HUDEP-2 (cell line): Measurements from ENCODE around the gene BARHL1.

ENCODE experiments used
- DNase-seq, 76 experiments: peaks; one replicate each; lab custom pipeline; 2025; ENCODE audit not compliant: unreplicated experiment in 76 of 76; lab: John Stamatoyannopoulos, UW

The BARHL1 gene

DNA sequence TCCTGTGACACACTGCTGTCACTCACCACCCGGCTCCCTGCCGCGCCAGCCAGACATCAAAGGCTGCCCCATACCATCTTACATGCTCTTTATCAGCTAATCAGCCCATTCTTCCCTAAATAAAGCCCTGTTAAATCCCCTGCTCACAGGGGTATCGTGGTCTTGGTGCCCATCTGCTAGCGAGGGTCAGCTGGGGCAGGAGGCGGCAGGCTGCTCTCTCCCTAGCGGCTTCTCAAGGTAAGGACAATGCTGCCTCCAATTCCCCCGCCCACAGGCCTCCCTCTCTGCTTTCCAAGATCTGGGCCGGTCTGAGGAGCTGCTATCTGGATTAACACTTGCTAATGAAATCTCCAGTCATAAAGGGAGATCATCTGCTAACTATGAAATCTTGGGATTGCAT is 26.8 kb downstream of the BARHL1 start:
- no peak for DNase-seq

DNA sequence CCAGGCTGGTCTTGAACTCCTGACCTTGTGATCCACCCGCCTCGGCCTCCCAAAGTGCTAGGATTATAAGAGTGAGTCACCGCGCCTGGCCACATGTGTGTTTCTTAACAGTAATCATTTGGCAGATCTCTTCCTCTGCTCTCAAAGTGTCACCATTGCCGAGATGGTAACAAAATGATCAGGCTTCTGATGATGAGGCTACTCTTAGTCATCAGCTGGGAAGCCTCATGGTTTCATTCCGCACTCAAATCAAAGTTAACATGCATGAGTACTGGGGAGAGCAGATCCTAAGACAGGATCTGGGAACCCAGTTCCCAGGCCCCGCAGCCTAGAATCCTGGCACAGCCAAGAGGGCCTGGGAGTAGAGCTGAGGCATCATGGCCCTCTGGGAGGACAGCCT is 27.4 kb downstream of the BARHL1 start:
- no peak for DNase-seq

DNA sequence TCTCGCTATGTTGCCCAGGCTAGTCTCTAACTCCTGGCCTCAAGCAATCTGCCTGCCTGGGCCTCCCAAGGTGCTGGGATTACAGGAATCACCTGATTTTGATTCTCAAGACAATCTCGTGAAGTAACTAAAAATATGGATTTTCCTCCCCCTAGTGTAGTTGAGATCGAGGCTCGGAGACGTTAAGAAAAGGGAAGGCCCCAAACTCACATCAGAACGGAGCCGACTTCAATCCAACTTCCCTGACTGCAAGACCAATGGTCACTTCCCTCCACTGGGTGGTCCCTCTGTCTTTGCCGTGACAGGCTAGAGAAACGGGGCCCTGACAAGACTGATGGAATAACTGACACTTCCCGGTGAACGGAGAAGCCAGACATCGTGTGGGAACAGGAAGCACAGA is 28.3 kb downstream of the BARHL1 start:
- DNase-seq: no peak

DNA sequence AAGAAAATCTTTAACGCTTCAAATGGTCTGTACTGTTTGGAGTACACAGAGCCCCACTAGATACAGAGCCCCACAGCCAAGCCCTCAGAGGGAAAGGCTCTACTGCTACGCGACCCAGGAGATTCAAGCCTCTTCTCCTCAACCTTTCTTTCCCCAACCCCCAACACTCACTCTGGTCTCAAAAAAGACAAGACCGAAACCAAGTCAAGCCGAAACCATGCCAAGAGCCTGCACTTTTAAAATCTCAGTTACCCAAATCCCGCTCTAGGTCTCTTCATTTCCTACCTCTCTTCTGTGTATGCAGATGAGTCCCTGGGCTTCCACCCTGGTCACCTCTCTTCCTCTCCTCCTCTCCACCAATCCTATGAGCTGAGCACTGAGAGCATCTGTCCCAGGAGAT is 31.9 kb downstream of the BARHL1 start:
- DNase-seq: no peak

DNA sequence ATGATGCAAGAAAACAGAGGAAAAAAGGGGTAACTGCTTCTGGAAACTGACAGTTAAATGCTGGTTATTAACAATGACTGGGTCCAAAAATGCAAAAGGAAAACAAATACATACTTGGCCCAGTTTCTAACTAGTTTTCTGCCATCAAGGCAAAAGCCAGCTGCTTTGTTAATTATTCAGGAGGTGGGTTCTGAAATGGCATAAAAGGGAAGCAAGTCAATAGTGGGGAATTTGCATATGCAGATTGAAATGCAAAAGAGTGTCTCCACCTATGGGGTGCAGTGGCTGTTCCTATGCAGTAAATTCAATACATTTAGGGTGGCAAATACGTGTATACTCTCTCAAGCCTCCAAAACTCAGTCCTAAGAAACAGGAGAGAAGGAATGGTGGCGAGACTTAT is 33.4 kb downstream of the BARHL1 start:
- DNase-seq: no peak

DNA sequence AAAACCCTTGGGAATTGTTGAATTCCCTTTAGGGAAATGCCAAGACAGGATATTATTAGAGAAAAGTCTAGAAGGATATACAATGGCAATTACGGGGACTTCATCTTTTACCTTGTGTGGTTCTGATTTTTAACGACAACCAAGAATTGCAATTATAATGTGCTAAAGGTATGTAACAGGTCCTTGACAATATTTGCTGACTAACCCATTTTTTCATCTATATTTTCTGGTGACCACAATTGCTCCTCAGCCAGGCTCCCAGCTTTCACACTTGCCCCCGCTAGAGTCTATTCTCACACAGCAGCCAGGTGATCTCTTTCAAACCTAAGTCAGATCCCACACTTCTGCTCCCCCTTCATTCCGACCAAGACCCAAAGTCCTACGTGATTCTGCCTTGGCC is 34.3 kb downstream of the BARHL1 start:
- no peak for DNase-seq

DNA sequence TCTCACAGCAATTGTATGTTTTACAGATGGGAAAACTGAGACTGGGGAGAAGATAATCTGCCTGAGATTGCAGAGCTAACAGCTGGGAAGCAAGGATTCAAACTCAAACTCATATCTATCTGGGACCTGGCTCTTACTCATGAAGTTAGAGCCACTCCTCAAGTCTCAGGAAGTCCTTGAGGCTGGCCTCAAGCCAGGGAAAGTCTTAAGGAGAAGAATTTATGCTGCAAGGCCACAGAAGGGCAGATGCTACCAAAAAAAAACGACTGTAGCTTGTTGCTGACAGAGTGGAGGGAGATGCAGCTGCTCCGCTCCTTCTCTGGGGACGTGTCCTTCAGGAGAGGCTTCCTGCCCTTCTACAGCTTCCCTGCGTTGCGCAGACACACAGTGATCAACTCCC is 39.8 kb downstream of the BARHL1 start:
- DNase-seq: peak in 4 of 76 experiments; percentile 1 to 25 (median 12)

DNA sequence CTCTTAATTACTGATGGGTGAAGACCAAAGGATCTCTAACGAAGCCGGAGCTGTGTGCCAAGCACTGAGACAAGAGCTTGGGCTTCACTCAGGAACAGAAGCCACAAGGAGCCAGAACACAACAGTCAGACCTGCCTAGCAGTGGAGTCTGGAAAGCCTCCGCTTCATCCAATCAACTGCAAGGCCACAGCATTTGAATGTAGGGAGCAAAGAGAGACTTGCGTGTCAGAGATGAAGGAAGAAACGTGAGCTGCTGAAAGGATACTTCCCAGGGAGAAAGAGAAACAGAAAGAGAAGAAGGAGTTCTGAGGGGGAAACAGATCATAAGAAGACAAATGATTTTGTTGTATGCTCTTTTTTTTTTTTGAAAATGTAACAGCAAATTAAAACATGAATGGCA is 43.9 kb downstream of the BARHL1 start:
- no peak for DNase-seq

DNA sequence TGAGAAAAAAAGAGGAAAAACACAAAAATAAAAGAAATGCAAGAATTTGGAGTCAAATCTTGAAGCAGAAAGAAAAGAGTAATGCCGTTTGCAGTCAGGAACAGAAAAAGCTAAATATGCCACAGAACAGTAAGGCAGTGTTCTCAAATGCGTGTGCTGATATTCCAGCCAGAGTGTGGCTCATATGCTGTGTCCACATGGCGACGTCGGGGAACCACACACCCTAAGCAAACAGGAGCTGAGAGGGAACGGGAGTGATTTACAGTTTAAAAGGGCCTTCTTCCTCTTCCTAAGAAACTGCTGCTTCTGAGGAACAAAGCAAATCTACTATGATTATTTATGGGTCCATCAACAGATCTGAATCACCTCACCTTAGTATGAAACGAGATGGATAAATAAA is 44.7 kb downstream of the BARHL1 start:
- DNase-seq: no peak

DNA sequence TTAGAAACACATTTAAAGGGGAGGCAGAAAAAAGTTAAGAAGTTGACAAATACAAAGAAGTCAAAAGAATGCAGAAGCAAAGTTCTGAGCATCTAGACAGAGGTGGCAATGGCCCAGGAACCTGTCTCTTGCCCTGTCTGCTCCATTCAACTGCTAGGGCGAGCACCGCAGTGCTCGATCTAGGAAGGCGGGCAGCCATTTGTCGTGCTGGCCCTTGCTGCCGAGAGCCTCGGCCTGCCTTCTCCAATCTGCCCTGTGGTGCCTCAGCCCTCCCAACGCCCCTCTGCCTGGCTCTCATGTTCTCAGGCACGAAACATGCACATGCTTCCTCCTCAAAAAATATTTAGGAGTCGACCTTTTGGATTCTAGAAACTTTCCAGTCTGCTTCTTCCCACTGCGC is 45.2 kb downstream of the BARHL1 start:
- DNase-seq: no peak

DNA sequence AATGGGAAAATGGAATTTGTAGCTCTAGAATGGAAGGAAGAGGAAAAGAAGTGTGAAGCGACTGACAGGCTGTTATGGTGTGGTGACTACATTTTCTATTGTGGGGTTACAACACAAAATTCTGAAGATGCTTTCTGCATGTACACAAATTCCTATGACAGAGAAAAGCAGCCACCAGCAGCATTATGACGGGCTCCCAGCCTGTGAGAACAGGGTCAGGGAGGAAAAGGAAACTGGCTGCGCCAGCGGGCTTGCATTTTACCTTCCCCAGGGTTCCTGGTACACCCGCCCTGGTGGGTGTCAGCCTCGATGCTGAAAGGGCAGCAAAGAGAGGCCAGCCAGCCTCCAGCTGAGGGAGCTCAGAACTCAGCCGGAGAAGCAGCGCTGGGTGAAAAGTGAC is 46.3 kb downstream of the BARHL1 start:
- no peak for DNase-seq

DNA sequence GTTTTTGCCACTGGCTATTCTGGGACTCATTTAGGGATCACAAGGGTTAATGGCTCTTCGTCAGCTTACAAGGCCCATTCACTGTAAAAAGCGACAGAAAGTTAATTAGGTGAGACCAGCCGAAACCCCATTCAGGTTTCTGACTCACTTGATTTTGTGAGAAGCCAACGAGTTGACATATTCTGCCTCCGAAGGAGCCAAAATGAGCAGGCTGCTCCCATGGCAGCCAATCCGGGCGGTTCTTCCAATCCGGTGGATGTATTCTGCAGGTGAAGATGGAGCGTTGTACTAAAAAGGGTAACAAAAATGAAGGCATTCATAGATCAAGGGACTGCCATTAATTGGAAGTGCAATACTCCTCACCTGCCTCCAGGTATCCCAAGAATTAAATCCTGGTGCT is 47.7 kb downstream of the BARHL1 start:
- DNase-seq: no peak

DNA sequence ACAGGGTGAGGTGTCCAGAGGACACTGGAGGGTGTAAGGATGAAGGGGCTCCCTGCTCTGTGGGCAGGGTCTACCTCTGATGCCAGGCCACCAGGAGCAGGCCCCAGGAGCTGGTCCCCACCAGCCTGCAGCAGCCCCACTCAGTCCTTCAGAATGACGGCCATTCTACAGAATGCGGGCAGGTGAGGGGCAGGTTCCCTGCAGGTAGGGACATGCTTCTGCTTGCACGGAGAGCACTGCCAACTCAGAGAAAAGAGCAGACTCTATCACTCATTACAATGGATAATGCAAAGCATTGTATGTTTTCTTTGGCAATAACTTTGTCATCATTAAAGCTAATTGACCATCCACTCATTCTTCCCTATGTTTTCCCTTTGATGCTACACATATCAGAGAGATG is 48.4 kb downstream of the BARHL1 start:
- DNase-seq: no peak

DNA sequence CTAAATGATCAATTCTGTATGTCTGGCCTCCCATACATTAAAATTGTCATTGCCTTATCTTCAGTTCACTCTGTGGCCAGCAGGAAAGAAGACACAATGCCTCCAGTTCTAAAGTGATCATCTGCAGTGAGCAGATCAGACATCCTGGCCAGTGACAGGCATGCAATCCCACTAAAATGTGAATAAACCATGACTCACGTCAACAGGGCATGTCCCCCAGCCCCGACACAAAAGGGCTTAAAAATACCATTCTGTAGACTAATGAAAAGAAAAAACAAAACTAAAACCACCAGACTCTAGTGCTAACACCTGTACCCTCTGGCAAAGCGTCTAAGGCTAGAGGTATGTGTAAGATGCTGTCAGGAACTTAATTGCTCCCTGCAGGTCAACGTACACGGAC is 48.9 kb downstream of the BARHL1 start:
- DNase-seq: no peak

DNA sequence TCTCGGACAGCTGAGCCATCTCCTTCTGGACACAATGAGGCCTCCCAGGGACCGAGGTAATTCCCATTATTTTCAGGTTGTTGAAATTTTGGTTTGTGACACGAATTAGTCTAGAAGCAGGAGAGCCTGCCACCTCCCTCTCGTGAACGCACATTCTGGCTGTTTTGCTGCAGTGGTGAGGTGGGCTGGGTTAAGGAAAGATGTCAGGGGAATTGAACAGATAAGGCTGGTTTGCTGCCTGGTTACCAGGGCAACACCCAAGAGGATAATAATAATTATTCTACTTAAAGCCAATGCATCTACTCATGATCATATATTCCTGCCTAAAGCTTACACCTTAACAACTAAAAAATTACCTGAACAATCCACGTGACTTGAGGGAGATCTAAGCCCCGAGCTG is 49.3 kb downstream of the BARHL1 start:
- DNase-seq: peak in 3 of 76 experiments; percentile 1 to 8 (median 3)

DNA sequence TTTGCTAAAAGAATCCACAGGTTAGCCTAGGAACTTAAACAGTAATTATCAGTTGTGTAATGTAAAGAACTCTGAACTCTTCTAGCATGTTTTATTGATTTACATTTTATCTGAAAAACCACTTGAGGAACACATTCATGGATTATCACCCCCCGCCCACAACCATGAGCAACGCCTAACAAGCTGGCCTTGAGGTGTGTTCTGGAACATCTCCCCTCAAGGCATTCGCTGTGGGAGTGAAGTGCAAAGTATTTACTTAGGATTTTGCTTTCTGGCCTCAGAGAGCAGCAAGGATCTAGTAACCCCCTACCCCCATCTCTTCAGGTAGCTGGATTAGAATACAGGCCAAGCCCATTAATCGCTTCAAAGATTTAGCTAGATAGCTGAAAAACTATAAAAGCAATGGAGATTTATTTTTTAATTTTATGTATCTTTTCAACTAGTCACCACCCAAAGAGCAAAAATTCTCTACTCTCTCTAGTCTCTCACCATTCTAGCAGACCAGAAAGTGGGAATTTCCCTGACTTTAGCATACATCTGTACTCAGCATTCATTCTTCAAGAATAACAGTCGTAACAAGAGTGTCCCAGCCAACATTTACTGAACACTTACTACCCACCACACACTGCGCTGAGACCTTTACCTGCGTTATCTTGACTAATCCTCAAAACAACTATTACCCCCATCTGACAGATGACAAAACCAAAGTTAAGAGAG is 50.2 kb downstream of the BARHL1 start:
- DNase-seq: no peak

DNA sequence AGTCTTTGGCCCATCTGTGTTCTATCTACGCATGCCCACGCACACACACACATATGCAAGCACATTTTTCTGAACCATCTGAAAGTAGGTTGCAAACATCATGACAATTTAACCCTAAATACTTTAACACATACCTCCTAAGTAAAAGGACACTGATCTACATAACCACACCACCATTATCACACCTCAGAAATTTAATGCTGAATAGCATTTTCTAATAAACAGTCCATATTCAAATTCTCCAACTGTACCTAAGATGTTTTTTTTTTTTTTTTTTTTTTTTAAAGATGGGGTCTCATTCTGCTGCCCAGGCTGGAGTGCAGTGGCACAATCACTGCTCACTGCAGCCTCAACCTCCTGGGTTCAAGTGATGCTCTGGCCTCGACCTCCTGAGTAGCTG is 51.9 kb downstream of the BARHL1 start:
- no peak for DNase-seq

DNA sequence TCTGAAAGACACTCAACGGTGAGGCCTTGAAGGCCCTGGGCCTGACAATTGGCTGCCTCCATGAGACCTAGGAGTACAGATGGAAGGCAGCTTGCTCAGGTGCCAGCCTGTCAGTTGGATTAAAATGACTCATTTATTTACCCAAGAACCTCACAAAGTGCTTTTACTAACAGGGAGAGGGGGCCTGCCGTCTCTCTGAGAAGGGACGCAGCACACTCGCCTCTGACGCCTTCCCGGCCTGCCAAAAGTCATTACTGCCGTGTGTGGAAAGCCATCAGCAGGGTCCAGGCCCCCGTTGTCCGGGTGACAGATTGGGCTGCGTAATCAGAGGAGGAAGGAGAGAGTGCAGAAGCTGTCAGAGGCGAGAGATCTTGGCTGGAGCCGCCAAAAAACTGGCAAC is 54.9 kb downstream of the BARHL1 start:
- DNase-seq: no peak

DNA sequence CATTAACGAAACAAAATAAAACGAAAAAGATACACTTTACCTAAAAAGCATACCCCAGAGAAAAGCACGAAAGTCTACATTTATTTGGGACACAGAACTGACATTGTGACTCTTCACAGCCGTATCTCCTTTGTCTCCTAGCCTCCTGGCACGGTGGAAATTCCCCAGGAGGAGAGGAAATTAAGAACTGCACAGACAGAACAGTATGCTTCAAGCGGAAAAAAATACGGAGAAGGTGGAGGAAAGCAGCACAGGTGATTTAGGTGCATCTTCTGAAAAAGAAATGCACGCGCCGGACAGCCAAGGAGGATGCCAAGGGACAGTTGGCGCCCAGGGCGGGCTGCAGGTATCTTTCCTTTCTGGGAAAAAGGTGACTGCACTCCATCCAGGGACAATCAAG is 55.4 kb downstream of the BARHL1 start:
- DNase-seq: no peak

DNA sequence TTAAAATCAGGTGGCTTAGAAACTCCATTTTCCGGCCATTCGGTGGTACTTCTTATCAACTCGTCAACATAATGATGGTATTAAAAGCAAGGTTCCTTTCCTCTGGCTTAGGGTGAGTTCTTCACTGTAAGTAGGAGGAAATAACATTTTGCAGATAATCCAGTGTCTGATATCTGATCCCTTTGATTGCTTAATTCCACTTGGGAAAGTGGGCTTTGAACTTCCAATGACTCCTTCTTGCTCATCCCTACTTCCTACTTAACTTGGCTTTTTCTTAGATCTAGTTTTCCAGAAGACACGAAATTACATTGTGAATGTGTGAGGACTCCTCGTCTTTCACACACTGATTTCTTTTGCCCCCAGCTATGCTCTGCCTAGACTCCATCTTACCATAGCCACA is 55.8 kb downstream of the BARHL1 start:
- no peak for DNase-seq

DNA sequence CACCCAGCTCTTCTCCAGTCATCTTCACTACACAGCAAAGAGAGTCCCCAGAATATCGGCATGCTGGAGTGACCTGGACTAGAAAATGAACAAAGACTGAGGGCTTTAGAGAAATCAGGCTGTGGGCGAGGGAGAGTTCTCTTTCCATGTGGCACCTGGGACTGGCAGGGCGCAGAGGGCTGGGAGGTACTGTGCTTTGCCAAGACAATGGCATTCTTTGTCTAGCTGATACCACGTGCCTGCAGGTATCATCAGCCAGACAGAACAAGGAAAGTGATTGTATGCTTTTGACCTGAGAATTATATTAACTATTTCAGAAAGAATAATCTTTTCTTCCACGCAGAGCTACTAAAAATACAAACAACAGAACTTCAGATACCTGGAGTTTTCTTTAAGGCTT is 56.9 kb downstream of the BARHL1 start:
- no peak for DNase-seq
